ENCODE results near the gene SYT8.

- no peak for TF ChIP-seq POLR2A (IDR thresholded peaks at IDR 0.05)
- TF ChIP-seq, protein P1, sequence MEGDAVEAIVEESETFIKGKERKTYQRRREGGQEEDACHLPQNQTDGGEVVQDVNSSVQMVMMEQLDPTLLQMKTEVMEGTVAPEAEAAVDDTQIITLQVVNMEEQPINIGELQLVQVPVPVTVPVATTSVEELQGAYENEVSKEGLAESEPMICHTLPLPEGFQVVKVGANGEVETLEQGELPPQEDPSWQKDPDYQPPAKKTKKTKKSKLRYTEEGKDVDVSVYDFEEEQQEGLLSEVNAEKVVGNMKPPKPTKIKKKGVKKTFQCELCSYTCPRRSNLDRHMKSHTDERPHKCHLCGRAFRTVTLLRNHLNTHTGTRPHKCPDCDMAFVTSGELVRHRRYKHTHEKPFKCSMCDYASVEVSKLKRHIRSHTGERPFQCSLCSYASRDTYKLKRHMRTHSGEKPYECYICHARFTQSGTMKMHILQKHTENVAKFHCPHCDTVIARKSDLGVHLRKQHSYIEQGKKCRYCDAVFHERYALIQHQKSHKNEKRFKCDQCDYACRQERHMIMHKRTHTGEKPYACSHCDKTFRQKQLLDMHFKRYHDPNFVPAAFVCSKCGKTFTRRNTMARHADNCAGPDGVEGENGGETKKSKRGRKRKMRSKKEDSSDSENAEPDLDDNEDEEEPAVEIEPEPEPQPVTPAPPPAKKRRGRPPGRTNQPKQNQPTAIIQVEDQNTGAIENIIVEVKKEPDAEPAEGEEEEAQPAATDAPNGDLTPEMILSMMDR (IDR thresholded peaks at IDR 0.05), result no peak
These were observed 14.1 kb upstream of the SYT8 start for GRCh38 chr11:1820463-1821325.

All from right lobe of liver (tissue), 4 donors.